SK-N-MC (cell line): ENCODE data around the gene HNRNPK.

ENCODE experiments used
- EZH2 ChIP-seq: fragments of 200-600 bp; sonication (generic); IDR thresholded peaks from one replicate; pipeline ENCODE4 v1.6.1; 2017; ENCODE audit warnings: antibody characterized with exemption
- FOXP2 ChIP-seq: optimal IDR thresholded peaks from 2 replicates; pipeline ENCODE3; 2011; ENCODE audit warnings: mild to moderate bottlenecking, moderate library complexity; ENCODE audit not compliant: insufficient read depth; ENCODE audit errors: extremely low read length, control extremely low read depth
- POLR2AphosphoS5 ChIP-seq: IDR thresholded peaks from 2 replicates; pipeline ENCODE4 v1.6.1; 2012; ENCODE audit warnings: mild to moderate bottlenecking, low read depth, low read length, borderline replicate concordance

DNA sequence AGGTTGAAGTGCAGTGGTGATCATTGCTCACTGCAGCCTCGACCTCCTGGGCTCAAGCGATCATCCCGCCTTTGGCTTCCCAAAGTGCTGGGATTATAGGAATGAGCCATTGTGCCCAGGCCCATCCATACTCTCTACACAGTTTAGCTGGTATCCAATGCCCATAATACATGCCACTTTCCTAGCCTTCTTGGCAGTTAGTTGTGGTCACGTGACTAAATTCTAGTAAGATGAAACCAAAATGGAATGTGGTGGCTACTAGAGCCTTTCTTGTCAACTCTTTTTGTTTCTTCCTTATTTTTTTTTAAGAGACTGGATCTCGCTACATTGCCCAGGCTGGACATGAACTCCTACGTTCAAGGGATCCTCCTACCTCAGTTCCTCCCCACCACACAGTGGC is 43.5 kb downstream of the HNRNPK start:
- TF ChIP-seq POLR2AphosphoS5 (no peak), EZH2 (no peak), FOXP2 (no peak)
